Transverse colon (tissue), 4 donors: ENCODE measurements around the gene MPPED1. TPM values are rescaled to one million over a fixed set of nuclear protein-coding genes. Genes with fewer than 3 reads are reported as not detected.

ENCODE experiments used
- DNase-seq: peaks from one replicate; pipeline ENCODE4 v3.0.0-alpha.2; 2019
- H3K27ac ChIP-seq, 4 donors: fragments of 200-600 bp; sonication (generic); 2 replicates each; pipeline ENCODE4 v1.5.1; 2016 to 2018; ENCODE audit warnings: inconsistent platforms in 4 of 4
- H3K27me3 ChIP-seq: fragments of 200-600 bp; sonication (generic); 2 replicates; pipeline ENCODE4 v1.5.1; 2017; ENCODE audit warnings: inconsistent platforms
- H3K36me3 ChIP-seq, 4 donors: fragments of 200-600 bp; sonication (generic); 2 replicates each; pipeline ENCODE4 v1.5.1; 2017 to 2019; ENCODE audit warnings: inconsistent platforms in 4 of 4
- H3K4me1 ChIP-seq, 4 donors: fragments of 200-600 bp; sonication (generic); 2 replicates each; pipeline ENCODE4 v1.5.1; 2017 to 2020; ENCODE audit warnings: inconsistent platforms in 4 of 4
- H3K4me3 ChIP-seq, 4 donors: fragments of 200-600 bp; sonication (generic); 1 replicate in 1 of 4; 2 replicates in 3 of 4; pipeline versions ENCODE4 v1.5.1 to v1.6.1; 2017 to 2019; ENCODE audit warnings: inconsistent platforms in 4 of 4
- H3K9me3 ChIP-seq, 2 donors: fragments of 200-600 bp; sonication (generic); 2 replicates each; pipeline ENCODE4 v1.5.1; 2017 to 2019; ENCODE audit warnings: inconsistent platforms in 2 of 2
- CTCF ChIP-seq, 5 experiments: fragments of 200-600 bp in 3 of 5; fragments of 450-650 bp in 2 of 5; sonication (generic) in 3 of 5; IDR thresholded peaks; 1 replicate in 2 of 5; 2 replicates in 3 of 5; pipeline ENCODE4 v1.5.1; 2016 to 2017; ENCODE audit warnings: antibody characterized with exemption in 5 of 5, inconsistent platforms in 3 of 5, mild to moderate bottlenecking in 2 of 5, moderate library complexity in 1 of 5
- EP300 ChIP-seq: sonication (generic); formaldehyde crosslinking; IDR thresholded peaks from one replicate; pipeline ENCODE4 v1.6.1; 2017; ENCODE audit warnings: antibody characterized with exemption, low read depth
- POLR2A ChIP-seq: fragments of 450-650 bp; IDR thresholded peaks from one replicate; pipeline ENCODE4 v1.6.1; 2016; ENCODE audit warnings: antibody characterized with exemption, mild to moderate bottlenecking, moderate library complexity
- POLR2AphosphoS5 ChIP-seq, 3 donors: sonication (generic); formaldehyde crosslinking; IDR thresholded peaks; one replicate each; pipeline ENCODE4 v1.6.1; 2016; ENCODE audit warnings: antibody characterized with exemption in 3 of 3
- WGBS, 2 donors: methylation state at CpG; one replicate each; pipeline ENCODE4 v1.1.5; 2018; ENCODE audit warnings: low coverage in 1 of 2; 5-methylcytosine and 5-hydroxymethylcytosine counted together
- in situ Hi-C, 4 donors: fragments of 200-750 bp; cut with MboI; loops; one replicate each; pipeline versions ENCODE4 v1.15.0 to v1.15.1; 2017; ENCODE audit warnings: low sequenced_read_pairs in 3 of 4, low pct_ligation_motif_present in 1 of 4, low pct_unique_long_range_greater_than_20kb in 1 of 4
- intact Hi-C: fragments of 100-400 bp; cut with DNase I; formaldehyde crosslinking; loops from one replicate; pipeline ENCODE4 v1.15.1; 2023; ENCODE audit warnings: low total_unique reads
- total RNA-seq, 4 donors: library from RNA; depleted of rRNA; stranded (reverse); fragments of >200 nt; gene quantifications; one replicate each; pipeline ENCODE4 v1.1.0, GENCODE V29; 2016

Gene MPPED1
- total RNA-seq, 4 donors from 2014 or later: not detected

GRCh38 chr22:43540529-43540923 is 128.7 kb downstream of the MPPED1 start:
- TF ChIP-seq POLR2AphosphoS5 (IDR thresholded peaks at IDR 0.05) (no peak), EP300 (no peak), CTCF (IDR thresholded peaks at IDR 0.05) (no peak), POLR2A (no peak)
- no peaks in the 10 kb centered on the region for H3K36me3 ChIP-seq
- no peak overlapping the region for H3K4me3 ChIP-seq
- H3K9me3 ChIP-seq: no peaks in the 10 kb centered on the region
- in situ Hi-C loops (no loop called here), intact Hi-C loops (no loop called here)
- no peaks in the 10 kb centered on the region for H3K27me3 ChIP-seq
- no peak for DNase-seq
- 62% methylated on average over 4 of the region's 4 CpGs; no CpG with 5 or more reads in 1 of the 2 donors for WGBS, 2 donors
- H3K27ac ChIP-seq: no peak overlapping the region
- no peaks in the 10 kb centered on the region for H3K4me1 ChIP-seq

GRCh38 chr22:43541022-43541421 is 129.2 kb downstream of the MPPED1 start:
- no peak for DNase-seq
- in situ Hi-C loops (no loop called here), intact Hi-C loops (no loop called here)
- TF ChIP-seq EP300 (no peak), POLR2A (no peak), CTCF (IDR thresholded peaks at IDR 0.05) (no peak), POLR2AphosphoS5 (IDR thresholded peaks at IDR 0.05) (no peak)
- H3K4me1 ChIP-seq: no peaks in the 10 kb centered on the region
- no peaks in the 10 kb centered on the region for H3K36me3 ChIP-seq
- no peak overlapping the region for H3K27ac ChIP-seq
- no peaks in the 10 kb centered on the region for H3K9me3 ChIP-seq
- H3K4me3 ChIP-seq: no peak overlapping the region
- no peaks in the 10 kb centered on the region for H3K27me3 ChIP-seq
- 75 to 87% methylated on average over 2 to 6 of the region's 6 CpGs for WGBS, 2 donors

GRCh38 chr22:43541462-43542407 is 129.9 kb downstream of the MPPED1 start:
- H3K27ac ChIP-seq: no peak overlapping the region
- H3K4me1 ChIP-seq: no peaks in the 10 kb centered on the region
- intact Hi-C loops: no loop called here
- WGBS, 2 donors: 84 to 89% methylated on average over 5 to 18 of the region's 18 CpGs
- in situ Hi-C loops: no loop called here
- H3K36me3 ChIP-seq: no peaks in the 10 kb centered on the region
- DNase-seq: no peak
- no peak overlapping the region for H3K4me3 ChIP-seq
- H3K27me3 ChIP-seq: no peaks in the 10 kb centered on the region
- no peaks in the 10 kb centered on the region for H3K9me3 ChIP-seq
- TF ChIP-seq CTCF (IDR thresholded peaks at IDR 0.05) (no peak), POLR2A (no peak), POLR2AphosphoS5 (IDR thresholded peaks at IDR 0.05) (no peak), EP300 (no peak)

- 82% methylated on average over 23 of the region's 23 CpGs; no CpG with 5 or more reads in 1 of the 2 donors for WGBS, 2 donors
- no peak overlapping the region for H3K4me3 ChIP-seq
- H3K4me1 ChIP-seq: no peaks in the 10 kb centered on the region
- in situ Hi-C loops (no loop called here), intact Hi-C loops (no loop called here)
- no peak for DNase-seq
- H3K9me3 ChIP-seq: no peaks in the 10 kb centered on the region
- no peaks in the 10 kb centered on the region for H3K27me3 ChIP-seq
- H3K27ac ChIP-seq: no peak overlapping the region
- no peaks in the 10 kb centered on the region for H3K36me3 ChIP-seq
- TF ChIP-seq EP300: no peak
- no peak for TF ChIP-seq POLR2A
- no peak for TF ChIP-seq POLR2AphosphoS5 (IDR thresholded peaks at IDR 0.05)
- no peak for TF ChIP-seq CTCF (IDR thresholded peaks at IDR 0.05)
Measured at GRCh38 chr22:43542681-43543521, 131.1 kb downstream of the MPPED1 start.
